WERI-Rb-1 (cell line): ENCODE results near the gene TCAIM.
"Not testable (repeated sequence)": the region's sequence is repeated elsewhere in the genome, so short reads cannot be mapped to it uniquely, and the experiment has no call there.

Experiments
- DNase-seq: peaks from one replicate; pipeline ENCODE4 v3.0.0-alpha.2; 2020
- H3K27ac ChIP-seq: fragments of 250-450 bp; sonication (Bioruptor Pico); 2 replicates; pipeline ENCODE4 v1.5.1; 2020; ENCODE audit warnings: mild to moderate bottlenecking, moderate library complexity
- H3K27me3 ChIP-seq: fragments of 250-450 bp; sonication (Bioruptor Pico); 2 replicates; pipeline ENCODE4 v1.5.1; 2021; ENCODE audit warnings: mild to moderate bottlenecking, low read depth, moderate library complexity; ENCODE audit not compliant: insufficient read depth, severe bottlenecking
- H3K36me3 ChIP-seq: fragments of 250-450 bp; sonication (Bioruptor Pico); 2 replicates; pipeline ENCODE4 v1.5.1; 2020; ENCODE audit warnings: mild to moderate bottlenecking, moderate library complexity
- H3K4me3 ChIP-seq: 2 replicates; pipeline ENCODE4 v1.5.1; 2011; ENCODE audit warnings: low read depth, mild to moderate bottlenecking, control low read depth, low read length
- H3K9me3 ChIP-seq: fragments of 250-450 bp; sonication (Bioruptor Pico); 2 replicates; pipeline ENCODE4 v1.5.1; 2021; ENCODE audit warnings: mild to moderate bottlenecking, moderate library complexity; ENCODE audit not compliant: severe bottlenecking
- CTCF ChIP-seq: IDR thresholded peaks from 2 replicates; pipeline ENCODE4 v1.5.1; 2011; ENCODE audit warnings: low read depth, mild to moderate bottlenecking, control low read depth, inconsistent platforms, low read length

TCAIM gene

DNA sequence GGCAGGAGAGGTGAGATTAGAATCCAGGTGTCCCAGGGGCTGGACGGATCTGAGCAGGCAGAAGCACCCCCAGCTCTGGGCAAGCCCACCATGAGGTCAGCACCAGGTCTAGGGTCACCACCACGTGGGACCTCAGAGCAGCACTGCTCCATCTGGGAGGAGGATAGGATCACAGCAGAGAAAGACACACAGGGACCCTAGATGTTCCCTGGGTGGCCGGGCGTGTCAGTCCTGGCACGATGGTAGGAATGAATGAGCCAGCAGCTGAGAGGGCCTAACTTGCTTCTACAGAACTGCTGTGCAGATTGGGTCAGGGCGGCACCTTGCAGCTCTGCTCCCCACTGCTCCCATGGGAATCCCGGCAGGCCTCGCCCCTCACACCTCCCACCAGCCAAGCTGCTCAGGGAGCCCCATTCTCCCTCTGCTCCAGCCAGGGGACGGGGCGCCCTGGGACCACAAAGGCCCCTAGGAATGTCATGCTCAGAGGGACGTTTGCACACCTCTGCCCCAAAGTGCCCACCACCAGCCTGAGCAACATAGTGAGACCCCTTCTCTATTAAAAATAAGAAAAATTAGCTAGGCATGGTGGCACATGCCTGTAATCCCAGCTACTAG lies 72.6 kb downstream of the TCAIM start:
- H3K4me3 ChIP-seq = no peak overlapping the region
- no peak for TF ChIP-seq CTCF
- no peak for DNase-seq
- no peaks in the 10 kb centered on the region for H3K9me3 ChIP-seq
- no peaks in the 10 kb centered on the region for H3K27me3 ChIP-seq
- no peak overlapping the region for H3K27ac ChIP-seq
- no peaks in the 10 kb centered on the region for H3K36me3 ChIP-seq

DNA sequence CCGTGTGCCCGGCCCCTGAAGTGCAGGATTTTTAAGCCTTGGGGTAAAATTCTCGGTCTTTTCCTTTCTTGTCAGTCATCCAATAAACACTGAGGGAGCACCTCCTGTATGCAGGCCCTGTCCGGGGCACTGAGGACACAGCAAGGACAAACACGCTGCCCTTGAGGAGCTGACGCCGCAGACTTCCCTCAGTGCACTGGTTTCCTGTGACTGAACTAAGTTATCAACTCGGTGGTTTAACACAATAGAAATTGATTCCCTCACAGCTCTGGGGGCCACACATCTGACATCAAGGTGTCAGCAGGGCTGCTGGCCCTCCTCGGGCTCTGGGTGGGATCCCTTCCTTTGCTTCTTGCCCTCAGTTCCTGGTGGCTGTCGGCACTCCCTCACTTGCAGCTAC lies 73.8 kb downstream of the TCAIM start:
- no peaks in the 10 kb centered on the region for H3K9me3 ChIP-seq
- H3K4me3 ChIP-seq = no peak overlapping the region
- H3K36me3 ChIP-seq = no peaks in the 10 kb centered on the region
- no peaks in the 10 kb centered on the region for H3K27me3 ChIP-seq
- no peak for TF ChIP-seq CTCF
- no peak for DNase-seq
- no peak overlapping the region for H3K27ac ChIP-seq

DNA sequence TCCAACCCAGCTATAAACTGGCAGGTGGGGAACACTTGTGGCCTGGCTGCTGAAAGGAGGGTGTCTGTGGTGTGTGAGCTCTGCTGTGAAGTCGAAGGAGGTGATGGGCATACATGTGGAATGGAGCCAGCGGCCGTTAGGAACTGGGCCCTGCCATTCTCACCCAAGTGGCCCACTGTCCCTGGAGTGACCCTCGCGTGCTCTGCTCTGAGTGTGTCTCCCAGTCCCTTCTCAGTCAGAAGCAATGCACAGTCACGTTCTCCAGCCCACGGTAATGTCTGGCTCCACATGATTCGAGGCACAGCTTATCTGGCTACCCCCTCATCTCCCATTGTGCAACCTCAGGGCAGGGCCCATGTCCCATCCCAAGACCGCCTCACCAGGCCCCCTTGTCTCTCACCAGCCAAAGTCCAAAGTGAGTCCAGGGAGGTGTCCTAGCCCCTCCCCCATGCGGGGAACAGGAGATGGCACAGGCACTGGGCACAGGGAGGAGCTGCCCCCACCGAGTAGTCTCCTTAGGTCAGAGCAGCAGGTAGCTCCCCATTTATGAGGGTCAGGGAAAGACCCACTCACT lies 76.0 kb downstream of the TCAIM start:
- Histone ChIP-seq H3K9me3 (no peaks in the 10 kb centered on the region), H3K27ac (no peak overlapping the region), H3K4me3 (no peak overlapping the region), H3K27me3 (no peaks in the 10 kb centered on the region), H3K36me3 (no peaks in the 10 kb centered on the region)
- DNase-seq = no peak
- TF ChIP-seq CTCF = no peak

GRCh38 chr3:44415421-44415820 lies 76.9 kb downstream of the TCAIM start:
- TF ChIP-seq CTCF = no peak
- Histone ChIP-seq H3K27me3 (no peaks in the 10 kb centered on the region), H3K9me3 (no peaks in the 10 kb centered on the region), H3K27ac (no peak overlapping the region), H3K4me3 (no peak overlapping the region), H3K36me3 (no peaks in the 10 kb centered on the region)
- no peak for DNase-seq

- H3K27me3 ChIP-seq = no peaks in the 10 kb centered on the region
- no peak for DNase-seq
- TF ChIP-seq CTCF = no peak
These were observed 77.8 kb downstream of the TCAIM start for GRCh38 chr3:44416031-44417030.

GRCh38 chr3:44418118-44418517 lies 79.6 kb downstream of the TCAIM start:
- H3K27ac ChIP-seq, H3K27me3 ChIP-seq, H3K36me3 ChIP-seq, DNase-seq, H3K9me3 ChIP-seq, H3K4me3 ChIP-seq: not testable (repeated sequence)

More at GRCh38 chr3:44416031-44417030, 77.8 kb downstream of the TCAIM start:
- H3K9me3 ChIP-seq = no peaks in the 10 kb centered on the region
- no peak overlapping the region for H3K27ac ChIP-seq
- no peaks in the 10 kb centered on the region for H3K36me3 ChIP-seq
- no peak overlapping the region for H3K4me3 ChIP-seq
